OCI-LY1 (cell line): ENCODE measurements around the gene RGS11.

Source experiments
- CTCF ChIP-seq: fragments of 200-600 bp; sonication (generic), shearing (Covaris generic); IDR thresholded peaks from 2 replicates; pipeline ENCODE4 v1.5.1; 2017; ENCODE audit warnings: mild to moderate bottlenecking, antibody characterized with exemption, low read length, moderate library complexity, mixed read lengths
- EZH2 ChIP-seq: fragments of 200-600 bp; sonication (generic), shearing (Covaris generic); IDR thresholded peaks from 2 replicates; pipeline ENCODE4 v1.8.0; 2017; ENCODE audit warnings: borderline replicate concordance, mixed run types, mild to moderate bottlenecking, antibody characterized with exemption, low read length, moderate library complexity, mixed read lengths

- TF ChIP-seq CTCF (no peak), EZH2 (no peak)
These were observed 2.9 kb downstream of the RGS11 start for GRCh38 chr16:272633-273546.
